HG02571 (cell line): ENCODE results near the gene ZIC3.
"Not testable (repeated sequence)": the region's sequence is repeated elsewhere in the genome, so short reads cannot be mapped to it uniquely, and the experiment has no call there.

Source experiments
- ATAC-seq: cut with Tn5 transposase; IDR thresholded peaks from one replicate; pipeline ENCODE4 v1.9.1; 2021; ENCODE audit warnings: mild to moderate bottlenecking, moderate library complexity; ENCODE audit not compliant: unreplicated experiment

ZIC3 gene

DNA sequence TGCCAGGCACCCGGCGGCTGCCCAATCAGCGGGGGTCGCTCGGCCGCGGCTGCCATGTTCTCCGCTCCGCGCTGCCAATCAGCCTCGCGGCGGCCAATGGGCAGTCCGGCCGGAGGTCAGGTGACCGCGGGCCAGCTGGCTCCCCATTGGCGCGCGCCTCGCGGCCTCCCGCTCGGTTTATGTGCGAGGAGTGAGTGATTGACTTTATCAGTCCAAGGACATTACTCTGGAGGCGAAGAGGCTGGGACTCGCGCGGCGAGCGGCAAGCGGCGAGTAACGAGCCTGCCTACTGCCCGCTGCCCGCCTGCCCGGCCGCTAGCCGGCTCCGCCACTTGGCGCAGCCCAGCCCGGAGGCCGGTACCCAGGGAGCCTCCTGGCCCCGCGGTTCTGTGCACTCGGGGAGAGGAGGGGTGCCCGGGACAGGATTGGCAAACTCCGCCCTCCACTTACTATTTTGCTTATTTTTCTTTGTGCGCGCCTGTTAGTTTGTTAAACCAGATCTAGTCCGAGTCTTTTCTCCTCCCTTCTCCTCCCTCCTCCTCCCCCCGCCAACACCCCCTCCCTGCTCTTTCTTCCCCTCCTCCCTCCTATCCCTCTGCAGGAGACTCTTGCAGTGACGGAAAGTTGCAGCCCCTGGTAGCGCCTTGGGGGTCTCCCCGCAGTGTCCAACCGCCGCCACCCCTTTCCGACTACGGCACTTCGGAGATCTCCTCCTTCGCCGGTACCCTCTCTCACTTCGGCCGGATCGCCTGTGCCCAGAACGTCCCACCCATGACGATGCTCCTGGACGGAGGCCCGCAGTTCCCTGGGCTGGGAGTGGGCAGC is at the start of gene ZIC3:
ZIC3 (plus strand) TSS at position 207 of the 825 bp plus-strand sequence; CDS start at position 772, 565 bp downstream.
- ATAC-seq, result no peak

DNA sequence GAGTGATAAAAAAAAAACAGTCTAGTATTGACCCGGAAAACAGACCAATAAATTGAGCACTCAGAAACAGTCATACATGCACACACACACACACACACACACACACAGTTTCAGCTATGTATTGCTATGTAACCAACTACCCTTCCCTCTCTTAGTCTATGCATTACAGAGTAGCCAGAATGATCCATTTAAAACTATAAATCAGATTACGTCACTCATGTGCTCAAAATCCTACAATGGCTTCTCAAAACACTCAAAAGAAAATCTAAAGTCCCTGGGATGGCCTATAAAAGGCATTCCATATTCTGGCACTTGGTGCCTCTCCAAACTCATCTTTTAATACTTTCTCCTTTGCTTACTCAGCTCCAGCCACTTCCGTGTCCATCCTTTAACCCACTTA is 46.5 kb upstream of the ZIC3 start:
- no peak for ATAC-seq

DNA sequence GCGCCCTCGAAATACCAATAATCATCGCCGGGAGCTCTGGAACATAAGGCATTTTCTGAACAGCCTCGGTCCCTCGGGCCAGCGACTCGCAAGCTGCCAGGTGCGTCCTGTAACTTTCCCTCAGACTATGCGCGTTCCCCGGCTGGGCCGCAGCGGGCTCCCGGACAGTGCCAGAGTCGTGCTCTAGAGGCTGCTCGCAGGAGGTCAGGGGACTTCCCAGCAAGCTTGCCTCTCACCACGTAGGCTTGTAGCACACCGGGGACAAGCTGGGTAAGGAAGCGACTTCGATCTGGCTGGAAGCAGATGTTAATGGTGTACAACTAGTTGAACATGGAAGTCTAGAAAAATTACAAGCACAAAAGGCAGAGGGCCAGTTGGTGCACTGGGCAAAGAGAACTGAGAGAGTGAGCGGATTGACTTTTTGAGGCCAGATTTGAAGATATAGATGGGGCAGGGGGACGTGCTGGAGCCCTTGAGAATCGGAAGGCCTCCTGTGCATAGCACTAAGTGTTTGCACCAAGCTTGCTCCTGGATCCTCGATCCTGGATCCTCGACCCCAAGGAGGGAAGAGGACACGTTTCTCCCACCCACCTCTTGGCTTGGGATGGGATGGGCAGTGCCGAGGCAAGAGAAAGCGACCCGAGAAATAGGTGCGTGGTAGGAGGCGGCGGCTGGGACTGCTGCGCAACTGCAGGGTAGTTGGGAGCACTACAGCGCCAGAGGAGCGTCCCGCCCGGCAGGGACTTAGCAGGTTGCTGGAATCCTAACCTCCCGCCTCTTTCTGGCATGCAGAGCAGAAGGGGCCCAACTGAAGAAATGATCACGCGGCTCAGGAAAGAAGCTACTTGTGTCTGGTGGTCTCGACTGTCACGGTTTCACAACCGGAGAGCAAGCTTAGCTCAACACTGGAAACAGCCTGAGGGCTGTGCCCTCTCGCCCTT is 19.9 kb upstream of the ZIC3 start:
- ATAC-seq, result no peak

DNA sequence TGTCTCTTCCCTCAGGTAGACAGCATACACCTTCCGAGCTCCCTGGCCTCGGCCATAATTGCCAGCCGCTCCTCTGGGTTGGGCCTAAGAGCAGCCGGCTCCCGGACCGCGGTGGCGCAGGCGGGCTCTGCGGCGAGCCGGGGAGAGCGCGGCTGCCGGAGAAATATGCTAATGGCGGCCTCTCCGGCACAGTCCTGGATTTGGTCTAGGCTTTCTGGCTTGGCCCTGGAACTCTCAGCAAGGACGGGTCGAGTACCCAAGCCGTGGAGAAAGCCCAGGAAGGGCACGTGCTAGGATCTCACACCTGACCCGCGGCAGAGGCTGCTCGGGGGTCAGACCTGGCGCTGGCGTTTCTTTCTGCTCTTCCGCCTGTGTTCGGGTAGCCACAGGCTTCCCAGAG is 18.6 kb upstream of the ZIC3 start:
- ATAC-seq, result no peak

DNA sequence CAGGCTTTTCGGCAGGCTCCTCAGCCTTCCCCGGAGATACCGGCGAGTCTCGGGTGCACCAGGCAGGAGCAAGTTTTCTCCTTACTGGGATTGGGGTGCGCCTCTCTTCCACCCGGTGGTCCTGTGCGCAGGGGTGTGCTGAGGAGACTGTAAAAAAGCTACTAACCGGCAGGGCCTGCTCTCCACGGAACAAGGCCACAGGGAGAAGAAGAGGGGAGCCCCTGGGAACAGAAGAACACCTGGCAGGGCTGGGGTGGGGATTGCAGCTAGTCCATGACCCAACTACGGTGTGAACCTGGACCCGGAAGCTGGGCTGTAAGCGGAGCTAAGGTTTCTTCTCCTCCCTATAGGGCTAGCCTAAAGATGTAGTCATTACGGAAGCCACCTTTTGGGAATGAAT is 17.7 kb upstream of the ZIC3 start:
- no peak for ATAC-seq

DNA sequence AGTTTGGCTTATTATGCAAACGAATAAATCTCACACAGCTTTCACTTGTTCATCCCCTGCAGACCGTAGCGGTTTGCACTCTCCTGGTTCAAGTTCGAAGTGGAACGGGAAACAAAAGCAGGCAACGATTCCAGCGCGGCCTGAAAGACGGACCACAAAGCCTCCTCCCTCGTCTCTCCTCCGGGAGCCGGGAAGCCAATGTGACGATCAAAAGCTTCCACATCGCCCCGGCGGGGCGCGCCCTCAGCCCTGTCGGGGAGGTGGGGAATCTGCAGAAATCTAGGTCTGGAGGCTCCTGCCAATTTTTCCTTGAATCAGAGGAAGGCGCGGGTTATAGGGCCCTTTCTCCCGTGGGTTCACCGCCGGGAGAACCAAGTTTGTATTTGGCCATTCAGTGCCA is 16.9 kb upstream of the ZIC3 start:
- ATAC-seq, result no peak

DNA sequence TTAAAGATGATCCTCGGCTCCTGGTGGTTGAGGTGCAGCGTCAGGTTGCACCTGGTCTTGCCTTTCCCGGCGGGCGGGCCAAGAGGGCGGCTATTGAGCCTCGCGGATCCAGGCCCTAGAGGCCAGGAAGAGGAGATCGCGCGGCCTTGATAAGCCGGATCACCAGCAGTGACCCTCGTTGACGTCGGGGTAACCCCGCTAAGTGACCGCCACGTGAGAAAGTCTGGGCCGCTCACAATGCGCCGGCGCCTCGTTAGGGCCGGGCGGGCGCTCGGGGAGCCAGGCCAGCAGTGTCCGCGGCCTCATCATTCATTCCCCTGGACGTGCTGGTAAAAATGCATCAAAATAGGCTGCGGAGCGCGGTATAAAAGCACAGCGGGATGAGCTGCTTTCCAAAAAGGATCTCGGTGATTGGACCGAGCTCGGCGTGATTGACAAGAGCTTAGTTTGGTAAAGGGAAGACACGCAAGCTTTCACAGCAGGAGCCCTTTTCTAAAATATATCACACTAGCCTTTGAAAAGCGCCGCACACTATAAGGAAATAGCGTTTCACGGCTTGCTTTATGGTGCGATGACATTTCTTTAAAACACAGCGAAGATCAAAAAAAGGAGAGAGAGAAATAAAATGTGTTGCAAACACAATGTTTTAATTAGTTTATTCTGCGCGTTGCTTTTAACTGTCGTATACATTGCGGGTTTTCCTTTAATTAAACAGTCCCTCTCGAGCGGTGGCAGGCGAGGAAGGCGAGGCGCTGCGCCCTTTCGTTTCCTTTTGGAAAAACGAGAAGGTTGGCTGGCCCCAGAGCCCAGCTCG is 15.9 kb upstream of the ZIC3 start:
- ATAC-seq, result no peak

DNA sequence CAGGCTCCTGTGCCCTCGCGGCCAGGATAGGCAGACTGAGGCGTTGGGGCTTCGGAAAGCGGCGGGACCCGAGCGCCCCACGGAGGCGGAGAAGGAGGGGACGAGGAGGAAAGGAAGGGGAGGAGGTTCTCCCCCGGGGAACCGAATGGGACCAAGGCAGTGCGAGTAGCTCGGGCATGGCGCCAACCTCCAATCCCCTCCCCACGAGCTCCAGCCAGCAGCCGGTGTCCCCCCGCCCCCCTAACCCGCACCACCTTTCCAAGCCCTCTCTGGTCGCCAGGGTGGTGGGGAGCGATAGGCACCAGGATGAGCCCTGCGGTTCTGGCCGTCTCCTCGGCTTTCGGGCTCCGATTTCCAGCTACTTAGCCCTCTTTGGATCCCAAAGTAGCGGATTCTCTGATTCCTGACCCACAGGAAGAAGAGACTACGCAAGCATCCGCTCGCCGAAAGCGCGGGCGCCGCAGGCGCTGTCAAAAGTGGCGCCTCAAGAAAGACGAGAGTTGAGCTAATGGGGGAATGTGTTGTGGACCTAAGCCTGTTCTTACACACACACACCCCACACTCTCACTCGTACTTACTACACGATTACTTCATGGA is 15.2 kb upstream of the ZIC3 start:
- no peak for ATAC-seq

DNA sequence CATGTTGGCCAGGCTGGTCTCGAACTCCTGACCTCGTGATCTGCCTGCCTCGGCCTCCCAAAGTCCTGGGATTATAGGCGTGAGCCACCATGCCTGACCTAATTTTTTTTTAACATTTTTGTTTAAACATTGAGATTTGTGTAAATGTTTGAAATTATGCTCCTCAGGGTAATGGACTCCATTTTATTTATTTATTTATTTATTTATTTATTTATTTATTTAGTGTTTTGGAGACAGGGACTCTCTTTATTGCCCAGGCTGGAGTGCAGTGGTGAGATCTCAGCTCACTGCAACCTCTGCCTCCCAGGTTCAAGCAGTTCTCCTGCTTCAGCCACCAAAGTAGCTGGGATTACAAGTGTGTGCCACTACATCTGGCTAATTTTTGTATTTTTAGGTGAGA is 13.8 kb upstream of the ZIC3 start:
- not testable (repeated sequence) for ATAC-seq

DNA sequence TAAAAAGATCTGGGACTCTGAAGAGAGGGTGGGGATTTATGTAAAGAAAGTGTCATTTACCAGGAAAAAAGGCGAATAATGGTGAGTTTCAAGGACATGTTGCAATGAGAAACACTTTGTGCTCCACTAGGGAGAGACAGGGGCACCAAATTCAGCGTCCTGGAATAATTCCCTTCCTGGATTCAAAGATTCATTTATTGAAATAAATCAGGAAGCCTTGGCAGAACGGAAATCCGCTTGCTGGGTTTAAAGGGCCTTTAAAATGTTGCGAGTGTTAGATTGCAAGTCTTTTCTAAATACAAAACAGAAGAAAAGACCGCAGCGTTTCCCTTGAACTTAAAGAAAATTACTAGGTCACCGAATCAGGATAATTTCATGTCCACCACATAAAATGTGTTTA is 3.8 kb upstream of the ZIC3 start:
- no peak for ATAC-seq

DNA sequence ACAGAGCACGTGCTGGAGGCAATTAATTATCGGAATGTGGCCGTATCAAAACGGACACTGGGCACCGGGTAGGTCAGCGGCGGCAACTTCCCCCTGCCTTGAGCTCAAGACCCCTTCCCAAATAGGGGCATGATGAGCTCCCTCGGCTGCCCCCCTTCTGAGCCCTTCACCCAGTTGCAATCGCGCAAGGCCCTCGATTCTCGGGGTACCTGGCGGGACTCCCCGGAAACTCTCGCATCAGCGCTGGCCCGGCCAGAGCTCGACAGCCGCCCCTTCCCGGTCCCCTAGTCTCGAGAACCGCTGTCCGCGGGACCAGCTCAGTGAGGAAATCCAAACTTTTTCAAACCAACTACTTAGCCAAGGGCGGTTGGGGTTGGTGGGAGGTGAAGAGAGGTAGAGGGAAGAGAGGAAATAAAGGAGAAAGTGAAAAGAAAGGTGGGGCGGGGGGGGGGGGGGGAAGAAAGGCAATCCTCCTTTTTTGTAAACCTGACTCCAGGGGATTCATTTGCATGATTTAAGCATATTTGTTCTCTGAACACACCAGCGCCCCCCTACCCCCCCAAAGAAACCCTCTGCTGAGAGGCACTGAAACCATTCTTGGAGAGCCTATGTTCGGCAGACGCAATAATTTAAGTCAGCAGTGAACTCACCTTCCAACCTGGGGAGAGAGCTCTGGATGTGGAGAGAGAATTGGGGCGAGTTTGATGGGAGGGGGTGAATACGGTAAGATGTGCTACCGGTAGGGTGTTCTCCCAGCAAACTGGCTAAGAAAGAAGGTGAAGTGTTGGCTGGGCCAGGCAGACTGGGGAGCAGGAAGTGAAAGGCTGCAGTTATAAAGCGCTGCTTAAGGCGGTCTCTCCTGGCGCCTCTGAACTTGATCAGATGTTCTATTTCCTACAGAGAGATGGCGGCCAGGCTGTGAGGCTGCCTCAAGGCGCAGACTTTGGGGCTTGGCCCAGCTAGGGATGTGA is 2.0 kb upstream of the ZIC3 start:
- no peak for ATAC-seq

DNA sequence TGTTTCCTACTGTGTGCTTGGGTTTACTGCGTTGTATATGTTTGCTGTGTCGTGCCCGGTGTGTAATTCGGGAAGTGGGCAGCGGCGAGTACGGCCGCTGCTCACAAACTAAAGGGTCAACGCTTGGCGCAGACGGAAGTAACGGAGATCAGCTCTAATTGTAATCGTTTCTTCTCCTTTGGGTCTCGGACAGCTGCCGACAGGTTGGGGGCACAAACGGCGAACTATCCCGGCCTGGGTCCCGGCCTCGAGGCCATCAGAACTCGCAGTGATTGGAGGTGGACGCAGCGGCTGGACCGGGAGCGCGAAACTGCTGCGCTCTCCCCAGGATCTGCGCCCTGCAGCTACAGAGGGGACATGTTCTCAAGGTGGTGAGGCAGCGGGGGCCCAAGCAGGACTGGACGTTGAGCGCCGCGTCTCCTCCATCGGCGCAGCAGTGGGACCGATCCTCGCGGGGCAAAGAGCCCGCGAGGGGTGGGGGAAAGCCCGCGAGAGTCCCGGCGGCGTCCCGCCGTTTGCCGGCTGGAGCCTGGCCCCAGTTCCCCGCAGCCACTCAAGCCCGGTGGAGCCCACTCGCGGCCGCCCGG is 516 bp upstream of the ZIC3 start:
- ATAC-seq, result no peak

DNA sequence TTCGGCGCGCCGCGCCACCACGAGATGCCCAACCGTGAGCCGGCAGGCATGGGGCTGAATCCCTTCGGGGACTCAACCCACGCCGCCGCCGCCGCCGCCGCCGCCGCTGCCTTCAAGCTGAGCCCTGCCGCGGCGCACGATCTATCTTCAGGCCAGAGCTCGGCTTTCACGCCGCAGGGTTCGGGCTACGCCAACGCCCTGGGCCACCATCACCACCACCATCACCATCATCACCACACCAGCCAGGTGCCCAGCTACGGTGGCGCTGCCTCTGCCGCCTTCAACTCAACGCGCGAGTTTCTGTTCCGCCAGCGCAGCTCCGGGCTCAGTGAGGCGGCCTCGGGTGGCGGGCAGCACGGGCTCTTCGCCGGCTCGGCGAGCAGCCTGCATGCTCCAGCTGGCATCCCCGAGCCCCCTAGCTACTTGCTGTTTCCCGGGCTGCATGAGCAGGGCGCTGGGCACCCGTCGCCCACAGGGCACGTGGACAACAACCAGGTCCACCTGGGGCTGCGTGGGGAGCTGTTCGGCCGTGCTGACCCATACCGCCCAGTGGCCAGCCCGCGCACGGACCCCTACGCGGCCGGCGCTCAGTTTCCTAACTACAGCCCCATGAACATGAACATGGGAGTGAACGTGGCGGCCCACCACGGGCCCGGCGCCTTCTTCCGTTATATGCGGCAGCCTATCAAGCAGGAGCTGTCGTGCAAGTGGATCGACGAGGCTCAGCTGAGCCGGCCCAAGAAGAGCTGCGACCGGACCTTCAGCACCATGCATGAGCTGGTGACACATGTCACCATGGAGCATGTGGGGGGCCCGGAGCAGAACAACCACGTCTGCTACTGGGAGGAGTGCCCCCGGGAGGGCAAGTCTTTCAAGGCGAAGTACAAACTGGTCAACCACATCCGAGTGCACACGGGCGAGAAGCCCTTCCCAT is 1.1 kb downstream of the ZIC3 start:
- no peak for ATAC-seq

DNA sequence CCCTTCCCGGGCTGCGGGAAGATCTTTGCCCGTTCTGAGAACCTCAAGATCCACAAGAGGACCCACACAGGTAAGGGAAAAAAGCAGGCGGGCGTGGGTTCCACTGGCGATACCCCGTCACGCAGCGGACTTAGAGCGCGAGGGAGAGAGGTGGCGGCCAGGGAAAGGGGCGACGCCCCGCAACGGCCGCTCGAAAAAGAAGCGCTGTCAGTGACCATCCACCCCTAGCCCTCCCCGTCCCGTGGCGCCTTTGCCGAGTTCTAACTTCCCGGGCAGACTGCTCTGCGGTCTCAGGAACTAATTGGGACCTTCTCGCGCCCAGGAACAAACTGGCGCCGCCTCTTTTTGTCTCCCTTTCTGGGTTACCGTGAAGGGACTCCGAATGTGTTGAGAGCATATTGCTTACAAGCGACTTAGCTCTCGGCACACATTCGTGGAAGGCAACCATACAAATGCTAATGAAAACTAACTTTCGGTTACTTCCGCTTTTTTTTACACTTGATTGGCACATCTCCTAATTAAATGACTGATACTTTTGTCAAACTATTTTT is 1.8 kb downstream of the ZIC3 start:
- ATAC-seq, result no peak

DNA sequence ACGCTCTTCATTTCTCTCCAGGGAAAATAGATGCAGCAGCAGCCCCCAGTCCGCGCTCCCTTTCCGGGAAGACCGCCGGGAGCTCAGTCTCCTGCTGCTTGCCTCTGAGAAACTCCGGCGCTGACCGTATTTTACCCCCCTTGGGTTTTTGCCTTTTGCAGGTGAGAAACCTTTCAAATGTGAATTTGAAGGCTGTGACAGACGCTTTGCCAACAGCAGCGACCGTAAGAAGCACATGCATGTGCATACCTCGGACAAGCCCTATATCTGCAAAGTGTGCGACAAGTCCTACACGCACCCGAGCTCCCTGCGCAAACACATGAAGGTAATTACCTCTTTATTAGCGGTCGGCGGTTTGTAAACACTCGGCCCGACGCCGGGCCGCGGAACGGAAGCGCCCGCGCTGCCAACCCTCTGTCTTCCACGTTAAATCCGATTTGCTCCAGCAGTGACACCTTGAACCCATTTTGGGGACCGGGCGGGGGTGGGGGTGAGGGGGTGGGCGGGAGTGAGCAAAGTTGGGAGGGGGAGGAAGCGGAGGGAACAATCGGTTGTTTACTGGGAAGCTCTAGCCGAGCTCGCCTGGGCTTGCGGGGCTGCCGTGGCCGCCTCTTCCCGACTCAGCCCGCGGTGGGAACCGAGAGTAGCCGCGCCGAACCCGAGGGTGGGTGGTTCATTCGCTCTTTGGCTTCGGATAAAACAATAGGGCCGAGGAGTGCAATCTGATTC is 3.0 kb downstream of the ZIC3 start:
- no peak for ATAC-seq

DNA sequence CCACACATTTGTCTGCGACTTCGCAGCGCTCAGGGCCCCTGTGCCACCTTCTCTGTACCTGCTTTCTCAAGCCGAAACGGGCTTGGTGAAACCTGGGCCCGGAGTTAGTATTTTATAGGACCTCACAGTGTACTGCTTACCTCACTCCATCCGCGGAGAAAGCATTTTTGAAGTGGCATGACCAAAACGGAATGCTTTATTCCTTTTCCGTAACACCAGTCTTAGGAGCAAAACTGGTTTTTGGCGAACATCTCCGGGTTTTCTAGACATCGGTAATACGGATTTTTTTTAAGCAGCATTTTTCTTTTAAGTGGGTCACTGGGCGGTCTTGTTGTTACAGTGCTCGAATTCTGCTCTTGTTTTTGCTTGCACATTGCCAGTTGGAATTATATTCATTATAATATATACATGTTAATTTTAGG is 3.6 kb downstream of the ZIC3 start:
- no peak for ATAC-seq
